HG02571 (cell line): ENCODE data around the gene KIF26A.

Experiments used
- ATAC-seq: cut with Tn5 transposase; IDR thresholded peaks from one replicate; pipeline ENCODE4 v1.9.1; 2021; ENCODE audit warnings: mild to moderate bottlenecking, moderate library complexity; ENCODE audit not compliant: unreplicated experiment

The KIF26A gene

GRCh38 chr14:104101086-104101621 lies 37.2 kb upstream of the KIF26A start:
- no peak for ATAC-seq

GRCh38 chr14:104101651-104102281 lies 36.6 kb upstream of the KIF26A start:
- no peak for ATAC-seq

GRCh38 chr14:104102282-104102914 lies 36.0 kb upstream of the KIF26A start:
- ATAC-seq, result no peak

GRCh38 chr14:104103061-104103445 lies 35.3 kb upstream of the KIF26A start:
- no peak for ATAC-seq

- no peak for ATAC-seq
Measured at GRCh38 chr14:104103446-104104075, 34.8 kb upstream of the KIF26A start.

- ATAC-seq, result no peak
Measured at GRCh38 chr14:104104076-104104901, 34.1 kb upstream of the KIF26A start.

- no peak for ATAC-seq
Measured at GRCh38 chr14:104105071-104105821, 33.1 kb upstream of the KIF26A start.

- no peak for ATAC-seq
Measured at GRCh38 chr14:104105822-104106470, 32.4 kb upstream of the KIF26A start.

GRCh38 chr14:104106471-104106991 lies 31.9 kb upstream of the KIF26A start:
- no peak for ATAC-seq

- ATAC-seq, result no peak
Measured at GRCh38 chr14:104107101-104107581, 31.2 kb upstream of the KIF26A start.

- no peak for ATAC-seq
Measured at GRCh38 chr14:104107611-104108569, 30.5 kb upstream of the KIF26A start.

- ATAC-seq, result no peak
Measured at GRCh38 chr14:104108570-104109541, 29.5 kb upstream of the KIF26A start.

GRCh38 chr14:104109731-104110361 lies 28.5 kb upstream of the KIF26A start:
- no peak for ATAC-seq

GRCh38 chr14:104110491-104111209 lies 27.7 kb upstream of the KIF26A start:
- ATAC-seq, result no peak

GRCh38 chr14:104111301-104112112 lies 26.9 kb upstream of the KIF26A start:
- no peak for ATAC-seq
